Panc1 (cell line): ENCODE results near the gene POLK.

Experiments used
- CTCF ChIP-seq: fragments of 450-650 bp; IDR thresholded peaks from 2 replicates; pipeline ENCODE4 v1.5.1; 2017; ENCODE audit warnings: mild to moderate bottlenecking
- POLR2AphosphoS5 ChIP-seq: IDR thresholded peaks from 2 replicates; pipeline ENCODE4 v1.6.1; 2012; ENCODE audit warnings: mild to moderate bottlenecking, low read depth, low read length, moderate library complexity
- REST ChIP-seq, 2 experiments: IDR thresholded peaks; 2 replicates each; pipeline ENCODE4 v1.6.1; 2011 to 2012; ENCODE audit warnings: low read depth in 2 of 2, control low read depth in 1 of 2, low read length in 1 of 2, mild to moderate bottlenecking in 1 of 2, moderate library complexity in 1 of 2; ENCODE audit not compliant: insufficient read depth in 1 of 2
- SIN3A ChIP-seq: IDR thresholded peaks from 2 replicates; pipeline ENCODE4 v1.6.1; 2012; ENCODE audit warnings: low read depth, mild to moderate bottlenecking, low read length, moderate library complexity, borderline replicate concordance; ENCODE audit not compliant: insufficient read depth
- TCF7L2 ChIP-seq: IDR thresholded peaks from 2 replicates; pipeline ENCODE4 v1.6.1; 2011; ENCODE audit warnings: mild to moderate bottlenecking, low read depth, low read length, inconsistent platforms

- TF ChIP-seq CTCF (no peak), REST (IDR thresholded peaks at IDR 0.05; ENCODE audit: insufficient read depth in 1 of 2, low read depth in 2 of 2, low read length in 1 of 2) (no peak), POLR2AphosphoS5 (no peak), TCF7L2 (no peak), SIN3A (no peak)
Observed at GRCh38 chr5:75510417-75510835, 1.3 kb upstream of the POLK start.
